Kidney (tissue), 14 donors: ENCODE data around the gene CNOT6. TPM values are rescaled to one million over a fixed set of nuclear protein-coding genes. Genes with fewer than 3 reads are reported as not detected.

Experiments used
- DNase-seq, 5 donors: peaks; one replicate each; pipeline ENCODE4 v3.0.0-alpha.2; 2013 to 2020
- FAIRE-seq: peaks from 2 replicates; lab custom pipeline; 2012; peaks lifted over from hg19 to GRCh38; lab: Jason Lieb, UNC
- H3K27ac ChIP-seq, 2 donors: one replicate each; pipeline ENCODE4 v1.7.0; 2013; ENCODE audit warnings: low read depth in 2 of 2, low read length in 2 of 2, inconsistent platforms in 1 of 2
- H3K27me3 ChIP-seq: one replicate; pipeline ENCODE4 v1.7.1; 2013; ENCODE audit warnings: low read length, inconsistent platforms; ENCODE audit not compliant: control insufficient read depth, insufficient read depth
- H3K36me3 ChIP-seq, 3 donors: one replicate each; pipeline versions ENCODE4 v1.7.0 to v1.7.1; 2013; ENCODE audit warnings: low read length in 3 of 3, control low read depth in 1 of 3, inconsistent platforms in 1 of 3; ENCODE audit not compliant: insufficient read depth in 3 of 3, control insufficient read depth in 2 of 3
- H3K4me1 ChIP-seq, 3 donors: one replicate each; pipeline versions ENCODE4 v1.7.0 to v1.7.1; 2013; ENCODE audit warnings: low read length in 3 of 3, inconsistent platforms in 1 of 3, low read depth in 1 of 3; ENCODE audit not compliant: control insufficient read depth in 2 of 3, insufficient read depth in 2 of 3
- H3K4me3 ChIP-seq, 3 donors: one replicate each; pipeline versions ENCODE4 v1.7.0 to v1.8.1; 2013; ENCODE audit warnings: low read length in 3 of 3, control low read depth in 1 of 3, inconsistent platforms in 1 of 3
- H3K9ac ChIP-seq, 3 donors: one replicate each; pipeline versions ENCODE4 v1.7.0 to v1.7.1; 2013; ENCODE audit warnings: low read length in 3 of 3, control low read depth in 1 of 3, inconsistent platforms in 1 of 3
- H3K9me3 ChIP-seq, 3 donors: one replicate each; pipeline versions ENCODE4 v1.7.0 to v1.7.1; 2013; ENCODE audit warnings: low read length in 3 of 3, control low read depth in 1 of 3, inconsistent platforms in 1 of 3; ENCODE audit not compliant: control insufficient read depth in 2 of 3, insufficient read depth in 1 of 3
- CTCF ChIP-seq: IDR thresholded peaks from 3 replicates; pipeline ENCODE4 v1.5.1; 2012; ENCODE audit warnings: mild to moderate bottlenecking, moderate library complexity, borderline replicate concordance; ENCODE audit not compliant: insufficient read depth; ENCODE audit errors: extremely low read depth
- intact Hi-C: fragments of 100-400 bp; cut with DNase I; formaldehyde crosslinking; loops from one replicate; pipeline ENCODE4 v1.11.1; 2022
- polyA plus RNA-seq: library from polyadenylated mRNA; stranded (reverse); fragments of 350-450 nt; fragmentation: Illumina TruSeq; extraction: RNeasy Lipid Tissue Mini Kit (QIAGEN cat#74804); gene quantifications from one replicate; pipeline ENCODE4 v1.2.3, GENCODE V29; 2014; ENCODE audit warnings: low read depth, low replicate concordance; ENCODE audit not compliant: insufficient read depth
- total RNA-seq: library from RNA; stranded (reverse); fragmentation: NEBNext Ultra II Directional; extraction: Animal tissue kit (Norgen Biotek cat#: 25700); gene quantifications from one replicate; pipeline ENCODE4 v1.2.1, GENCODE V29; 2021
- donor health status: control.
- donor health status: control.
- donor health status: control.
- donor health status: control.
- donor health status: control.
- donor health status: DM: yes; HTN: yes; CAD: no.
- donor health status: Normal renal cell carcinoma (clear cell type).

CNOT6 gene
- total and polyA plus RNA-seq, 2 donors from 2014 or later, result 5.9 to 25.7 TPM

GRCh38 chr5:180609817-180610550 lies 115.8 kb downstream of the CNOT6 start:
- intact Hi-C loops, result no loop called here
- H3K27me3 ChIP-seq, result no peaks in the 10 kb centered on the region
- no peak overlapping the region for H3K27ac ChIP-seq
- H3K4me3 ChIP-seq, result no peak overlapping the region
- no peak overlapping the region for H3K9ac ChIP-seq
- no peaks in the 10 kb centered on the region for H3K4me1 ChIP-seq
- no peaks in the 10 kb centered on the region for H3K9me3 ChIP-seq
- DNase-seq (no peak), FAIRE-seq (no peak)
- no peaks in the 10 kb centered on the region for H3K36me3 ChIP-seq
- TF ChIP-seq CTCF, result no peak

- FAIRE-seq, result no peak
- intact Hi-C loops, result no loop called here
- H3K27ac ChIP-seq, result no peak overlapping the region
- H3K9ac ChIP-seq, result no peak overlapping the region
- no peak for DNase-seq
- no peak overlapping the region for H3K4me3 ChIP-seq
- H3K4me1 ChIP-seq, result no peaks in the 10 kb centered on the region
- no peaks in the 10 kb centered on the region for H3K27me3 ChIP-seq
- TF ChIP-seq CTCF, result no peak
- no peaks in the 10 kb centered on the region for H3K36me3 ChIP-seq
- no peaks in the 10 kb centered on the region for H3K9me3 ChIP-seq
Observed at GRCh38 chr5:180611140-180611850, 117.1 kb downstream of the CNOT6 start.

- no peak overlapping the region for H3K4me3 ChIP-seq
- H3K9ac ChIP-seq, result no peak overlapping the region
- no peak overlapping the region for H3K27ac ChIP-seq
- H3K9me3 ChIP-seq, result no peaks in the 10 kb centered on the region
- FAIRE-seq (no peak), DNase-seq (no peak)
- H3K36me3 ChIP-seq, result no peaks in the 10 kb centered on the region
- no peaks in the 10 kb centered on the region for H3K27me3 ChIP-seq
- intact Hi-C loops, result no loop called here
- H3K4me1 ChIP-seq, result no peaks in the 10 kb centered on the region
- no peak for TF ChIP-seq CTCF
Observed at GRCh38 chr5:180612683-180613082, 118.5 kb downstream of the CNOT6 start.
